B cell (primary cell): ENCODE measurements around the gene TSSK1B.

Source experiments
- EZH2 ChIP-seq: IDR thresholded peaks from 2 replicates; pipeline ENCODE4 v1.6.1; 2012; ENCODE audit warnings: borderline replicate concordance, low read depth, mild to moderate bottlenecking, moderate library complexity, low read length; ENCODE audit not compliant: insufficient read depth, poor library complexity, severe bottlenecking
- TF ChIP-seq, protein P1 (sequence below): fragments of 200-600 bp; IDR thresholded peaks from one replicate; pipeline ENCODE4 v1.8.0; 2022; ENCODE audit warnings: antibody characterized with exemption, mild to moderate bottlenecking

DNA sequence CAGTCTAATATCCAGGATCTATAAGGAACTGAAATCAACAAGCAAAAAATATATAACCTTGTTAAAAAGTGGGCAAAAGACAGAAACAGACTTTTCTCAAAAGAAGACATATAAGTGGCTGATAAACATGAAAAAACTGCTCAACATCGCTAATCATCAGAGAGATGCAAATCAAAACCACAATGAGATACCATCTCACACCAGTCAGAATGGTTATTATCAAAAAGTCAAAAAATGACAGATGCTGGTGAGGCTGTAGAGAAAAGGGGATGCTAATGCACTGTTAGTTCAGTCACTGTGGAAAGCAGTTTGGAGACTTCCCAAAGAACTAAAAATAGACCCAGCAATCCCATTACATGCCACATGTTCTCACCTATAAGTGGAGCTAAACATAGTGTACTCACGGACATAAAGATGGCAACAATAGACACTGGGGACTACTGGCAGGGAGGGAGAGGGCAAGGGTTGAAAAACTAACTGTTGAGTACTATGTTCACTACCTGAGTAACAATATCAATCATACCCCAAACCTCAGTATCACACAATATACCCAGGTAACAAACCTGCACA lies 11.7 kb upstream of the TSSK1B start:
- TF ChIP-seq, protein P1, sequence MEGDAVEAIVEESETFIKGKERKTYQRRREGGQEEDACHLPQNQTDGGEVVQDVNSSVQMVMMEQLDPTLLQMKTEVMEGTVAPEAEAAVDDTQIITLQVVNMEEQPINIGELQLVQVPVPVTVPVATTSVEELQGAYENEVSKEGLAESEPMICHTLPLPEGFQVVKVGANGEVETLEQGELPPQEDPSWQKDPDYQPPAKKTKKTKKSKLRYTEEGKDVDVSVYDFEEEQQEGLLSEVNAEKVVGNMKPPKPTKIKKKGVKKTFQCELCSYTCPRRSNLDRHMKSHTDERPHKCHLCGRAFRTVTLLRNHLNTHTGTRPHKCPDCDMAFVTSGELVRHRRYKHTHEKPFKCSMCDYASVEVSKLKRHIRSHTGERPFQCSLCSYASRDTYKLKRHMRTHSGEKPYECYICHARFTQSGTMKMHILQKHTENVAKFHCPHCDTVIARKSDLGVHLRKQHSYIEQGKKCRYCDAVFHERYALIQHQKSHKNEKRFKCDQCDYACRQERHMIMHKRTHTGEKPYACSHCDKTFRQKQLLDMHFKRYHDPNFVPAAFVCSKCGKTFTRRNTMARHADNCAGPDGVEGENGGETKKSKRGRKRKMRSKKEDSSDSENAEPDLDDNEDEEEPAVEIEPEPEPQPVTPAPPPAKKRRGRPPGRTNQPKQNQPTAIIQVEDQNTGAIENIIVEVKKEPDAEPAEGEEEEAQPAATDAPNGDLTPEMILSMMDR, result no peak
- TF ChIP-seq EZH2, result no peak
